Activated B cell treated with CpG ODN at 0.5 μM for 24 hours (primary cell): ENCODE results near the gene LAPTM5. TPM values are rescaled to one million over a fixed set of nuclear protein-coding genes. Genes with fewer than 3 reads are reported as not detected.

Experiments used
- ATAC-seq: fragments of 200-7000 bp; cut with Tn5 transposase; one replicate; pipeline ENCODE4 v1.10.0; 2021; ENCODE audit warnings: low read depth, mild to moderate bottlenecking, moderate library complexity
- CTCF ChIA-PET: fragments of 350-600 bp; sonication (Branson Sonifier 250); formaldehyde crosslinking; loops from one replicate; lab custom pipeline; 2021; ENCODE audit warnings: antibody characterized with exemption; lab: Charles Lee
- POLR2A ChIA-PET: fragments of 350-600 bp; sonication (Branson Sonifier 250); formaldehyde crosslinking; loops from one replicate; lab custom pipeline; 2021; ENCODE audit warnings: antibody characterized with exemption; lab: Charles Lee
- DNase-seq: peaks from one replicate; pipeline ENCODE4 v3.0.0; 2022
- H3K27ac Mint-ChIP-seq: one replicate; pipeline ENCODE4 v1.8.0; 2020; ENCODE audit warnings: mixed read lengths
- H3K27me3 Mint-ChIP-seq: one replicate; pipeline ENCODE4 v1.8.0; 2021; ENCODE audit warnings: mixed read lengths
- H3K36me3 Mint-ChIP-seq: one replicate; pipeline ENCODE4 v1.8.0; 2021; ENCODE audit warnings: low read depth, mixed read lengths
- H3K4me1 Mint-ChIP-seq: one replicate; pipeline ENCODE4 v1.8.0; 2021; ENCODE audit warnings: mixed read lengths
- H3K4me3 Mint-ChIP-seq: one replicate; pipeline ENCODE4 v1.8.0; 2020; ENCODE audit warnings: mild to moderate bottlenecking, mixed read lengths
- H3K9me3 Mint-ChIP-seq: one replicate; pipeline ENCODE4 v1.8.0; 2020; ENCODE audit warnings: mixed read lengths
- CTCF ChIP-seq: fragments of 200-600 bp; IDR thresholded peaks from one replicate; pipeline ENCODE4 v1.8.0; 2022; ENCODE audit warnings: antibody characterized with exemption, mild to moderate bottlenecking
- intact Hi-C: fragments of 100-400 bp; cut with micrococcal nuclease; formaldehyde crosslinking; loops from one replicate; pipeline ENCODE4 v1.15.1; 2024
- total RNA-seq: library from RNA; stranded (reverse); gene quantifications from 2 replicates; pipeline ENCODE4 v1.2.3, GENCODE V29; 2022

Gene LAPTM5
- total RNA-seq, 1 donor from 2014 or later, result 766 TPM

DNA sequence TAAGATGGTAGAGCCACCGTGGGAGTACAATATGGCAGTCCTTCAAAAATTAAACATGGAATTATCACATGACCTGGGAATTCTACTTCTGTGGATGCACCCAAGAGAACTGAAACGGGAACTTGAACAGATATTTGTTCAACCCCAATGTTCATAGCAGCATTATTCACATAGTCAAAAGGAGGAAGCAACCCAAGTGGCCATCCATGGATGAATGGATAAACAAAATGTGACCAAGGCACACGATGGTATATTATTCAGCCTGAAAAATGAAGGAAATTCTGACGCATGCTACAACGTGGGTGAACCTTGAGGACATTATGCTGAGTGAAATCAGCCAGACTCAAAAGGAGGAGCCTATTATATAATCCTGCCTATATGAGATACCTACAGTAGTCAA lies 22.8 kb upstream of the LAPTM5 start:
- POLR2A ChIA-PET, result interaction anchor here (0.7 to 7.8 kb wide), 9 partner anchors 10 to 857 kb away, joined by 6 to 177 read pairs (median 20); partner anchors contain the start of gene LAPTM5
- H3K27ac Mint-ChIP-seq, result peak overlapping the region; percentile 87
- H3K4me3 Mint-ChIP-seq, result peak overlapping the region; percentile 57
- no peaks in the 10 kb centered on the region for H3K27me3 Mint-ChIP-seq
- CTCF ChIA-PET, result interaction anchor here (1.0 to 4.7 kb wide), 13 partner anchors 12 to 400 kb away, joined by 4 to 232 read pairs (median 24); partner anchors contain the start of gene SDC3
- TF ChIP-seq CTCF, result no peak
- H3K4me1 Mint-ChIP-seq, result peaks cover 47% of the 10 kb centered on the region
- ATAC-seq, result peak; percentile 64
- DNase-seq, result no peak
- no peaks in the 10 kb centered on the region for H3K36me3 Mint-ChIP-seq
- no peaks in the 10 kb centered on the region for H3K9me3 Mint-ChIP-seq
- intact Hi-C loops, result loop anchor here (5.0 to 10.0 kb wide), 2 partner anchors 374 to 642 kb away; no protein-coding TSS in a partner anchor

- POLR2A ChIA-PET, result interaction anchor here (0.5 to 7.8 kb wide), 19 partner anchors 11 to 1005 kb away, joined by 3 to 177 read pairs (median 7); partner anchors contain the start of gene LAPTM5
- Mint-ChIP-seq H3K4me3 (peak overlapping the region; percentile 15), H3K4me1 (peaks cover 47% of the 10 kb centered on the region), H3K27ac (peak overlapping the region; percentile 87), H3K27me3 (no peaks in the 10 kb centered on the region), H3K36me3 (no peaks in the 10 kb centered on the region), H3K9me3 (no peaks in the 10 kb centered on the region)
- TF ChIP-seq CTCF, result peak; percentile 79
- CTCF ChIA-PET, result interaction anchor here (0.6 to 4.7 kb wide), 24 partner anchors 9 to 399 kb away, joined by 3 to 232 read pairs (median 10); partner anchors contain the start of genes LAPTM5 and SDC3
- DNase-seq (peak; percentile 96), ATAC-seq (peak; percentile 77)
- intact Hi-C loops, result loop anchor here (1.0 to 10.0 kb wide), 8 partner anchors 11 to 1545 kb away; partner anchors contain the start of genes MECR and PTPRU
Measured at GRCh38 chr1:30779294-30780071, 21.9 kb upstream of the LAPTM5 start.

DNA sequence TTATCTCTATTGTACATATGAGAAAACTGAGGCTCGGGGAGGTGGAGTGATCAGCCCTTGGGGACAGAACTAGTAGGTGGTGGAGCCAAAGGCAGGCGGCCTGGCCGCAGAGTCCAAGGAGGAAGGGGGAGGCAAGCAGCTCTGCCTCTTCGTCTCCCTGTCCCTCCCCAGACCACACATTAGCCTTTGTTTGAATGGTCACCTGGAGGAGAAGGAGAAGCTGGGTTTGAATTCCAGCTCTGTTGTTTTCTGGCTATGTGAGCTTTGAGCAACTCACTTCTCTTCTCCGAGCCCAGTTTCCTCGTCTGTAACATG lies 21.4 kb upstream of the LAPTM5 start:
- Mint-ChIP-seq H3K4me3 (no peak overlapping the region), H3K4me1 (peaks cover 47% of the 10 kb centered on the region), H3K9me3 (no peaks in the 10 kb centered on the region), H3K27me3 (no peaks in the 10 kb centered on the region), H3K36me3 (no peaks in the 10 kb centered on the region), H3K27ac (no peak overlapping the region)
- DNase-seq, result no peak
- no peak for ATAC-seq
- intact Hi-C loops, result loop anchor here (1.0 to 10.0 kb wide), 6 partner anchors 11 to 1544 kb away; partner anchors contain the start of genes MECR and PTPRU
- ChIA-PET POLR2A (interaction anchor here (1.3 to 7.8 kb wide), 11 partner anchors 10 to 58 kb away, joined by 6 to 177 read pairs (median 20); partner anchors contain the start of gene LAPTM5), CTCF (interaction anchor here (0.9 to 4.7 kb wide), 14 partner anchors 10 to 399 kb away, joined by 4 to 232 read pairs (median 22); partner anchors contain the start of genes LAPTM5 and SDC3)
- TF ChIP-seq CTCF, result no peak

DNA sequence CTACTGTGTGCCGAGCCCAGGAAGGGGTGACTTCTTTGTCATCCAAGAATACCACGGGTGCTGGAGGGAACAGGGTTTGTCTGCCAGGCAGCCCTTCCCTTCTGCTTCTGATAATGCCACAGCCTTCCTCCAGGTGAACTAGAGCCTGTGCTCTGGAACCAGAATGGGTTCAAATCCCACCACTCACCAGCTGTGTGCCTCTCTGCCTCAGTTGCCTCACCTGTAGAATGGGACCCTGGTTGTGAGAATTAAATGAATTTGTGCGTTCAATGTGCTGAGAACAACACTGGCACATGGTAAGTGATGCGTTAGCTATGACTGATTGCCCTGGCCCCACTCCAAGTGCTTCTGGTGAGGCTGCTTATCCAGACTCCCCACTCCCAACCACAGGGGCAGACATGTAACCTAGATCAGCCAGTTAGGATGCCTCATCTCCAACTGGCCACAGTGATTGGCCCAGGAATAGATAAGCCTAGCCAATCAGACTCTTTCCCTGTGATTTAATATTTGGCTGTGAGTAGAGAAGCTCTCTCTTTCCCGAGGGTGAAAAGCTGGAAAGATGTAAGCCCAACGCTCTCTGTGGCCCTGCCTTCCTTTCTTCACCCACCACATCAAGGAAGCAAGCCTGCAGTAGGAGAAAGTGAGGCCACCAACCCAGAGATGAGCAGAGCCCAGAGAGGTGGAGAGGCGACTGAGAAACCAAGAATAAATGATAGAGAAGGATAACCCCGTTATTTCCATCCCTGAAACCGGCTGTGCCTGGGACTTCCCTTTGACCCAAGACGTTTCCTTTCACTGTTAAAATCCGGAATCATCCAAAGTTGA lies 20.8 kb upstream of the LAPTM5 start:
- no peaks in the 10 kb centered on the region for H3K27me3 Mint-ChIP-seq
- H3K27ac Mint-ChIP-seq, result peak overlapping the region; percentile 53
- ChIA-PET POLR2A (interaction anchor here (1.8 to 7.8 kb wide), 9 partner anchors 10 to 58 kb away, joined by 6 to 177 read pairs (median 24); partner anchors contain the start of gene LAPTM5), CTCF (interaction anchor here (0.8 to 4.7 kb wide), 15 partner anchors 9 to 398 kb away, joined by 3 to 232 read pairs (median 21); partner anchors contain the start of genes LAPTM5 and SDC3)
- no peak for ATAC-seq
- no peak overlapping the region for H3K4me3 Mint-ChIP-seq
- intact Hi-C loops, result loop anchor here (2.0 to 10.0 kb wide), 2 partner anchors 46 to 1544 kb away; partner anchors contain the start of genes MECR and PTPRU
- no peak for TF ChIP-seq CTCF
- no peaks in the 10 kb centered on the region for H3K9me3 Mint-ChIP-seq
- no peak for DNase-seq
- H3K4me1 Mint-ChIP-seq, result peaks cover 43% of the 10 kb centered on the region
- no peaks in the 10 kb centered on the region for H3K36me3 Mint-ChIP-seq
